Sigmoid colon (tissue), 4 donors: ENCODE data around the gene LDB1.

Source experiments
- EP300 ChIP-seq, 4 donors: sonication (generic); formaldehyde crosslinking; IDR thresholded peaks; one replicate each; pipeline ENCODE4 v1.6.1; 2017; ENCODE audit warnings: antibody characterized with exemption in 4 of 4
- POLR2A ChIP-seq, 2 donors: fragments of 450-650 bp; IDR thresholded peaks; one replicate each; pipeline ENCODE4 v1.6.1; 2016; ENCODE audit warnings: antibody characterized with exemption in 2 of 2, mild to moderate bottlenecking in 2 of 2, moderate library complexity in 2 of 2
- TF ChIP-seq, protein P1 (sequence below), 4 experiments: fragments of 450-650 bp in 3 of 4; fragments of 200-600 bp in 1 of 4; IDR thresholded peaks; one replicate each; pipeline ENCODE4 v1.5.1; 2016 to 2019; ENCODE audit warnings: antibody characterized with exemption in 4 of 4, mild to moderate bottlenecking in 3 of 4, moderate library complexity in 2 of 4

DNA sequence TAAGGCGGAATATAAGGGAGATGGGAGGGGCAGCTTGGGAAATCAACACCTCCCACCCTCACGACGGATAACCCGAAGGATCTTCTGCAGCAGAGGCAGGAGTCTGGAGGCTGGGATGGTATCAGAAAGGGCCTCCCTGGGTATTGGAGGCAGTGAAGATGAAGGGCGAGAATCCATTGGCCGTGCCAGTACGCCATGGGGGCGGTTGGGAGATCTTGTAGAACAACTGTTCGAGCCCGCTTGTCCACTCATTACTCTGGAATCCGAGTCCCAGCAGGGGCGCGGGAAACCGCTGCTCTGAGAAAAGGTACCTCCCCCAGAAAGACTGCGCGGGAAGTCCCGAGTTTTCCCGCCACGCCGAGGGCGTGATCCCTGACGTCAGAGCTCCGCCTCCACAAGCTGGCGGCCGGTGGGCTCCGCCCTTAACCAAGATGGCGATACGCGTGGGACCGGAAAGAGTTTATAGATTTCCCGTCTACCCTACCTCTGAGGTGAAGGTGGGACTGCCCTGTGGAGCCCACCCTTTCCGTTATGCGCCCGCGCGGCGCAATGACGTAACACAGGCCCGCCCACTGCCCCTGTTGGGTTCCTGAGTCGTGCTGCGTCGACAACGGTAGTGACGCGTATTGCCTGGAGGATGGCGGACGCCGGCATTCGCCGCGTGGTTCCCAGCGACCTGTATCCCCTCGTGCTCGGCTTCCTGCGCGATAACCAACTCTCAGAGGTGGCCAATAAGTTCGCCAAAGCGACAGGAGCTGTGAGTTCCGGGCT, 31.8 kb upstream of the LDB1 start, which contains the start of gene NOLC1:
- TF ChIP-seq, protein P1, sequence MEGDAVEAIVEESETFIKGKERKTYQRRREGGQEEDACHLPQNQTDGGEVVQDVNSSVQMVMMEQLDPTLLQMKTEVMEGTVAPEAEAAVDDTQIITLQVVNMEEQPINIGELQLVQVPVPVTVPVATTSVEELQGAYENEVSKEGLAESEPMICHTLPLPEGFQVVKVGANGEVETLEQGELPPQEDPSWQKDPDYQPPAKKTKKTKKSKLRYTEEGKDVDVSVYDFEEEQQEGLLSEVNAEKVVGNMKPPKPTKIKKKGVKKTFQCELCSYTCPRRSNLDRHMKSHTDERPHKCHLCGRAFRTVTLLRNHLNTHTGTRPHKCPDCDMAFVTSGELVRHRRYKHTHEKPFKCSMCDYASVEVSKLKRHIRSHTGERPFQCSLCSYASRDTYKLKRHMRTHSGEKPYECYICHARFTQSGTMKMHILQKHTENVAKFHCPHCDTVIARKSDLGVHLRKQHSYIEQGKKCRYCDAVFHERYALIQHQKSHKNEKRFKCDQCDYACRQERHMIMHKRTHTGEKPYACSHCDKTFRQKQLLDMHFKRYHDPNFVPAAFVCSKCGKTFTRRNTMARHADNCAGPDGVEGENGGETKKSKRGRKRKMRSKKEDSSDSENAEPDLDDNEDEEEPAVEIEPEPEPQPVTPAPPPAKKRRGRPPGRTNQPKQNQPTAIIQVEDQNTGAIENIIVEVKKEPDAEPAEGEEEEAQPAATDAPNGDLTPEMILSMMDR (IDR thresholded peaks at IDR 0.05) = no peak
- TF ChIP-seq EP300 (IDR thresholded peaks at IDR 0.05) = peak in 3 of 4 donors; percentile 61 to 97 (median 83)
- TF ChIP-seq POLR2A (IDR thresholded peaks at IDR 0.05) = peak; percentile 63 to 75
